GM18951 (cell line): ENCODE results near the gene ZNF138.

Experiments used
- POLR2A ChIP-seq: IDR thresholded peaks from 4 replicates; pipeline ENCODE4 v1.6.1; 2011; ENCODE audit warnings: mild to moderate bottlenecking; ENCODE audit not compliant: insufficient read length, insufficient read depth; ENCODE audit errors: extremely low read depth
- in situ Hi-C: fragments of 300-500 bp; cut with MboI; formaldehyde crosslinking; loops from one replicate; pipeline ENCODE4 v1.12.0; 2022; ENCODE audit warnings: low sequenced_read_pairs, mixed read lengths, inconsistent platforms; ENCODE audit not compliant: unreplicated experiment

The ZNF138 gene

DNA sequence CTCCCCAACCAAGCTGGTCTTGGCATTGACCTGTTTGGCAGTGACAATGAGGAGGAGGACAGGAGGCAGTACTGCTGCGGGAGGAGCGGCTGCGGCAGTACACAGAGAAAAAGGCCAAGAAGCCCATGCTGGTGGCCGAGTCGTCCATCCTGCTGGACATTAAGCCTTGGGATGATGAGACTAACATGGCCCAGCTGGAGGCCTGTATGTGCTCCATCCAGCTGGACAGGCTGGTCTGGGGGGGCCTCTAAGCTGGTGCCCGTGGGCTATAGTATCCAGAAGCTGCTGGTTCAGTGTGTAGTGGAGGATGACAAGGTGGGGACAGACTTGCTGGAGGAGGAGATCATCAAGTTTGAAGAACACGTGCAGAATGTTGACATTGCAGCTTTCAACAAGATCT lies 69.7 kb downstream of the ZNF138 start:
- in situ Hi-C loops = no loop called here
- TF ChIP-seq POLR2A = no peak

DNA sequence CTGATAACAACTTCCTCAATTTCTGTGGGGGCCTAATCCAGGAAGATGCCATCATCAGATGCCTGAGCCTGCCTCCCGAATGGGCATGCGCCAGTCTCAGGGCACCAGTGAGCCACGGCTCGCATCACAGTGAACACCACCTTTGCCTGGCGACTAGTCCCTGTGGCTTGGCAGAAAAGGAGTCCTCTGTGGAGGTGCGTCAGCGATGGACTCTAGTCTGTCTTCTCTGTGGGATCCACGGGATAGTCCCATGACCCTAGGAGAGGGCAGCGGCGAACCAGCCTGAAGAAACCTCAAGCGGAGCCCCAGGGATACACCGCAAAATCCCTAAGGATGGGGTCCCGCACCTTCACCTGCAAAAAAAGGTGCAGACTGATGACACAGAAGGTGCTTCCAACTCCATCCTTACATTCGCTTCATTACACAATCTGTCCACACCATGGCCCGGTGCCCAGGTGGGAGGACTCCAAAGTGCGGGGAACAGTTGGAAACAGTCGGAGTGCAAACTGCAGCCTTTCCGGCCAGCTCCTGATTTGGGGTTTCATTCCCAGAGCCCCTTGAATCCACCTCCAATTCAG lies 73.7 kb downstream of the ZNF138 start:
- in situ Hi-C loops = no loop called here
- no peak for TF ChIP-seq POLR2A

GRCh38 chr7:64868499-64868898 lies 74.3 kb downstream of the ZNF138 start:
- no peak for TF ChIP-seq POLR2A
- in situ Hi-C loops = no loop called here

- in situ Hi-C loops = no loop called here
- TF ChIP-seq POLR2A = no peak
These were observed 75.0 kb downstream of the ZNF138 start for GRCh38 chr7:64869121-64869725.

DNA sequence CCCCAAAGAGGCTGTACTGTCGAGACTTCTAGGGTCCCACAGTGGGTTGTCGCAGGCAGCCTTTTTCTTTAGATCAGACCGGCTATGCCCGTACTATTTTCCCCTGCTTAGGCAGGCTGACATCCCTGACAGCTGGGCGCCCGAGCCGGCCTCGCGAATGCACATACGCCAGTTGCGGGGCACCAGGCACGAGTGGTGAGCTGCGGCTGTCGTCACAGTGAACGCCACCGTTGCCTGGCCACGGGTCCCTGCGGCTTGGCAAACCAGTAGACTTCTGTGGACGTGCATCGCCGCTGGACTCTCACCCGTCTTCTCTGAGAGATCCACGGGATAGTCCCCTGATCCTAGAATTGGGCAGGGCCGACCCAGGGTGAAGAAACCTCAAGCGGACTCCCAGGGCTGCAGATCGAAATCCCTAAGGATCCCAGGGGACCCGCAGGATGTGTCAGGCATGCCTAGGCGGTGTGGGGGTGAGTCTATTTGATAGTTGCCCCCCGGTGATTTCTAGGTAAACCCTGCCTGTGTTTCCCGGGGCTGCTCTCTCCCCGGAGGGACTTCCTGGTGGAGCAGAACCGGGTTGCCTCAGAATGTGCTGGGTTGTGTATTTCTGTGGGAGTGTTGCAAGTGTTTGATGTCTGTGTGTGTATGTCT lies 75.8 kb downstream of the ZNF138 start:
- TF ChIP-seq POLR2A = no peak
- in situ Hi-C loops = no loop called here

- in situ Hi-C loops = no loop called here
- no peak for TF ChIP-seq POLR2A
These were observed 76.4 kb downstream of the ZNF138 start for GRCh38 chr7:64870656-64871055.

DNA sequence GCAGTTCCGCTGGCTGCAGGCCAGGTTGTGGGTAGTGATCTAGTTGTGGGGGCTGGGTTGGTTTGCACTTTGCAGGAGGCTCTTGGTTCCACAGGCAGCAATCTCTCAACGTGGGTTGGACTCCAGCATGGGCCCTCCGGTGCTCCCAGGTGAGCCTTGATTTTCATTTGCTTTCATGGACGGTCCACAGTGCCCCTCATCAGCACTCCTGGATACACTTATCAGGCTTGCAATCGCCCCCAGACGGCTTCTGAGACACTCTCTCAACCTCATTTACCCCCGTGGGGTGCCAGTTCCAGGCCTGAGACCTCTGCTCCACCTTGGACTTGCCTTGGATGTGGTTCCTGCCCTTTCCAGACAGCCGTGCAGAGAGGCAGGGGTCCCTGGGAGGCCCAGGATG lies 77.5 kb downstream of the ZNF138 start:
- in situ Hi-C loops = no loop called here
- TF ChIP-seq POLR2A = no peak

GRCh38 chr7:64872351-64873154 lies 78.3 kb downstream of the ZNF138 start:
- in situ Hi-C loops = no loop called here
- no peak for TF ChIP-seq POLR2A

GRCh38 chr7:64873155-64873500 lies 78.9 kb downstream of the ZNF138 start:
- in situ Hi-C loops = no loop called here
- TF ChIP-seq POLR2A = no peak

DNA sequence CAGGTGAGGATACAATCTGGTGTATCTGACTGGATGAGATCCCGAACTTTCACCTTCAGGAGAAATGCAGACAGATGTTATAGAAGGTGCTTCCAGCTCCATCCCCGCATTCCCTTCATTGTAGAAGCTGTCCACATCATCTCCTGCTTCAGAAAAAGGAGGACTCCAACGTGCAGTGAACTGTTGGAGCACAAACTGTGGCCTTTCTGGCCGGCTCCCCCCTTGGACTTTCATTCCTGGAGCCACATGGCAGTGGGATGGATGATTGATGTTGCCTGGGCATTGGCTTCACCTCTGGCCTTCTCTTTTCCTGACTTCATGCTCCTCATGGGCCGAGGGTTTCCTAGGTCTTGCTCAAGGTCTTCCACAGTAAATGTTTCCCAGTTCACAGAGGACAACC lies 79.3 kb downstream of the ZNF138 start:
- TF ChIP-seq POLR2A = no peak
- in situ Hi-C loops = no loop called here

DNA sequence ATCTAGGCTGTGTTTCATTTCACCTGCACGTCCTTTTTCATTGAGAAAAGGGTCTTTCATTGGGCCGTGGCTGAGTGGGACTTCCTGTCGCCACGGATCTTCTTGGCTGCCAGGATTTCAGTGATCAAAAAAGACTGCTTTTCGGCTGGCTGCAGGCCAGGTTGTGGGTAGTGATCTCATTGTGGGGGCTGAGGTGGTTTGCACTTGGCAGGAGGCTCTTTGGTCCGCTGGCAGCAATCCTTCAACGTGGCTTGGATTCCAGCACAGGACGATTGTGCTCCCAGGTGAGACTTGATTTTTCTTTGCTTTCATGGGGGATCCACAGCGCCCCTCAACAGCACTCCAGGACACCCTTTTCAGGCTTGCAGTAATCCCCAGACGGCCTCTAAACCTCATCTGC lies 79.9 kb downstream of the ZNF138 start:
- no peak for TF ChIP-seq POLR2A
- in situ Hi-C loops = no loop called here

- no peak for TF ChIP-seq POLR2A
- in situ Hi-C loops = no loop called here
These were observed 80.5 kb downstream of the ZNF138 start for GRCh38 chr7:64874562-64875250.

GRCh38 chr7:64875258-64875657 lies 81.0 kb downstream of the ZNF138 start:
- in situ Hi-C loops = no loop called here
- TF ChIP-seq POLR2A = no peak

GRCh38 chr7:64875658-64876406 lies 81.6 kb downstream of the ZNF138 start:
- in situ Hi-C loops = no loop called here
- no peak for TF ChIP-seq POLR2A
